ENCODE measurements around the gene SERAC1.

DNA sequence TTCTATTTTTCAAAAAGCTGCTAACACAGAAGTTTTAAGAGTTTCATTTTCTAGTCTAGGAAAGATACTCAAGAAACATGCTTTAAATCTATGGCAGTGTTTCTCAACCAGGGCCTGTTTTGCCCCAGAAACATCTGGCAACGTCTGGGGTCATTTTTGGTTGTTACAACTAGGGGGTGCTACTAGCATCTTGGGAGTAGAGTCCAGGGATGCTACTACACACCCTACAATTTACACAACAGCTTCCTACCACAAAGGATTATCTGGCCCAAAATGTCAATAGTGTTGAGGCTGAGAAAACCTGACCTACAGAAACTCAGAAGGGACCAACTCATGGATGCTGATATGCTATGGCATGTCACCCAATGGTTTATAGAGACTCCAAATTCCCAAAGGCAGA lies 24.4 kb downstream of the SERAC1 start:
- TF ChIP-seq GATA3 (IDR thresholded peaks at IDR 0.05; ENCODE audit: low read depth, low read length) (no peak), GATA2 (IDR thresholded peaks at IDR 0.05; ENCODE audit: low read depth, low read length) (no peak)

Measured in SH-SY5Y (cell line).